CD4-positive, alpha-beta T cell treated with Interleukin-15 for 1 hour (primary cell): ENCODE measurements around the gene OR4D2.

ENCODE experiments used
- DNase-seq: peaks from one replicate; pipeline ENCODE4 v3.0.0-alpha.2; 2020

Gene OR4D2

DNA sequence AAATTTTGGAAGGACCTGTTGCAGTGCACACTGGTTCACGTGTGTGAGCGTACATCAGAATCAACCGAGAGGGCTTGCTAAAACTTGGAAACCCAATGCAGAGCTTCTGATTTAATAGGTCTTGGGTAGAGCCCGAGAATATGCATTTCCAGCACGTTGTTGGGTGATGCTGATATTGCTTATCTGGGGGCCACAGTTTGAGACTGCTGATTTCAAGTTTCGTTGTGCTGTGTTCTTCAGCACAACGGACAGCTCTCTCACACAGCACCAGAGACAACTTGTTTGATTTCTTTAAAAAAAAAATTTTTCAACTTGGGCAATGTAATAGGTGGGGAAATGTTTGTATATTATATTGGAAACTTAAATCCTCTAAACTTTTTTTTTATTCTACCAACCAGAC is 9.4 kb downstream of the OR4D2 start:
- no peak for DNase-seq

DNA sequence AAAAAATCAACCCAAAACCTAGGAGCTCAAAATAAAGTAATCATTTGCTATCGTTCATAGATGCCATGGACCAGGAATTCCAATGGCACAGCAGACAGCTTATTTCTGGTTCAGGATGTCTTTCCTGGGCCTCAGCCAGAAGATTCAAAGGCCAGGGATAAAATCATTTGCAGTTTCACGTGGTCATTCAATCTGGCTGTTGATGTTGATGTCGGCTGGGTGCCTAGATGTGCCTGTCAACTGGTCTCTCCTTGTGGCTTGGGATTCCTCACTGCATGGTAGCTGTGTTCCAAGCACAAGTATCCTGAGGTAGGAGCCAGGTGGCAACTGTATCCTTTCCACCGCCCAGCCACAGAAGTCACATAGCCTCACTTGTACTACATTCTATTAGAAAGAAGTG is 15.0 kb downstream of the OR4D2 start:
- no peak for DNase-seq

DNA sequence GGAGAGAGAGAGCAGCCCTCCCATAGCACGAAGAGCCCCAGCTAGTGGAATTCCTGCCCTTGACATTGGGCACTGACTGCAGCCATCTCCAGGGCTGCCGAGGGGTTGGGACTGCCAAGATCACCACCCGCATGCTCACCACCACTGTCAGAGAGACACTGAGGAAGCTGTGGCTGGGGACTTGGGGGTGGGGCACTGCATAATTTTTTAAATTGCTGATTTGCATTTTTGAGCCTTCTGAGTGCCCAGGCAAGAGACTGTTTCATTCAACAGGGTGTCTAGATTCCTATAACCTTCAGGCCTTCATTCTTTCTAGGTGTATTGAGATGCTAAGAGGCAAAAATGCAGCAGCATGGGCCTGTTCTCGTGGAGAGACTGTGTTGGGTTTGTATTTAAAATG is 16.7 kb downstream of the OR4D2 start:
- DNase-seq: no peak

GRCh38 chr17:58184308-58184985 is 17.7 kb downstream of the OR4D2 start:
- DNase-seq: no peak

DNA sequence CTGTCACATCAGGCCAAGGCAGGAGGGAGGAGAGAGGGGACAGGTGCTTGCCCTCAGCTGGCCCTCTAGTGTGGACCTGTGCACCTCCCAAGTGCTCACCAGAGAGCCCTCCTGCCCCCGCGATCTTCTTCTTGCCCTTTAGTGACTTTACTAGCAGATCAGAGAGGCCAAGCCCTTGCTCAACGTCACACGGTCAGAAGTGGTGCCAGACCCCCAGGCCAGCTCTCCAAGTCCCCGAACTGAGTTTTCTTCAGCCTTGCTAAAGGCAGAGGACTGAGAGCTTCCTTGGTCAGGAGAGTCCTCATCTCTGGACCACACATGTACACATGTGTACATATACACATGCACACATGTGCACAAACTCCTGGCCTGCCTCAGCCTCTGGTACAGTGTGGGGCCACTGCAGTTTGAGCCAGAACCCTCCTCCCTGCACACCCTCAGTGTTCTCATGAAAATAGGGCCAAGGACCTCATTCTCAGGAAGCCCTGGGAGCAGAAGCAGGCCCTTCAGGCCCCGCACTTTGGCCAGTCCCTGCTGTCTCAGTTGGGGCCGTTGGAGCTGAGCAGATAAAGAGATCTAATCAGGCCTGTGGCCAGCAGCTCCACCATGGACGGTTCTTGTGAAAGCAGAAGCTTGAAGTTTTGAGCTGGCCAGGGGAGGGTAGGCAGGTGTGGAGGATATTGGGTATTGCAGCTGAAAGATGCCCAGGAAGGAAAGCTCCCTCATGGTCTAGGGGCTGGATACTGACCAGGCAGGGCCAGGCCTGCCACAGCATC is 18.4 kb downstream of the OR4D2 start:
- no peak for DNase-seq

- no peak for DNase-seq
Observed at GRCh38 chr17:58186591-58186990, 19.8 kb downstream of the OR4D2 start.

GRCh38 chr17:58187063-58187462 is 20.3 kb downstream of the OR4D2 start:
- DNase-seq: no peak

DNA sequence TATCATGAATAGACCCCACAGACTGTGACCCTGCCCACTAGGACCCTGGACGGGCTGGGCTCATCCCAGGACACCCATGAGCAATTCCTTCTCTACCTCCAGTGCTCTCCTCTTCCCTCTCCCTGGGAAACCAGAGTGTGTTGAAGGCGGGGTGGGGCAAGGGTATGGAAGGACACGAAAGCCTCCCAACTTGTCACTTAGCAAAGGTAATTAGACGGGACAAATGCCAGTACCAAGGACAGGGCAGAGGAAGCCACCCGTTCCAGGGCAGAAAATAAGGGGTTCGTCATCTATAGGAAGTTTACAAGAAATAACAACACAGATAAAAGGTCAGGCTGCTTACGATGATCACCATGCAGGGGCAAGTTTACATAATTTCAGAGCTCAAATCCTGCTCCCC is 20.9 kb downstream of the OR4D2 start:
- DNase-seq: no peak

GRCh38 chr17:58189436-58190146 is 22.8 kb downstream of the OR4D2 start:
- DNase-seq: no peak

- DNase-seq: no peak
Observed at GRCh38 chr17:58191241-58191896, 24.6 kb downstream of the OR4D2 start.

DNA sequence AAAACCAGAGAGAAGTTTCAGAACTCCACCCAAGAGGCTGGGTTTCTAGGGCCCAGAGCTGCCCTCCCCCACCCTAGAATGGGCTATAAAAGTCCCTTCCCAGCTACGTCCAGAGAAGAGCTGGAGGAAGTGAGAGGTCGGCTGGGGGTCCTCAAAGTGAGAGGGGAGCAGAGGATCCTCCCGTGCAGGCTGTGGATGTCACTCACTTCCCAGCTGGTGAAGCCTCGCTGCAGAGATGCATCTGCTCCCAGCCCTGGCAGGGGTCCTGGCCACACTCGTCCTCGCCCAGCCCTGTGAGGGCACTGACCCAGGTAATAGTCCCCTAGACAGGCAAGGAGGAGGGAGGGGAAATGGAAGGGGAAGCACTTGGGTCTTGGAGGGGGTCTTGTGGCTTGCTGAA is 25.8 kb downstream of the OR4D2 start, which contains the start of gene EPX:
TSS of gene EPX (plus strand) at position 115 of the 400 bp plus-strand sequence. CDS start at position 236, 121 bp downstream.
- no peak for DNase-seq

DNA sequence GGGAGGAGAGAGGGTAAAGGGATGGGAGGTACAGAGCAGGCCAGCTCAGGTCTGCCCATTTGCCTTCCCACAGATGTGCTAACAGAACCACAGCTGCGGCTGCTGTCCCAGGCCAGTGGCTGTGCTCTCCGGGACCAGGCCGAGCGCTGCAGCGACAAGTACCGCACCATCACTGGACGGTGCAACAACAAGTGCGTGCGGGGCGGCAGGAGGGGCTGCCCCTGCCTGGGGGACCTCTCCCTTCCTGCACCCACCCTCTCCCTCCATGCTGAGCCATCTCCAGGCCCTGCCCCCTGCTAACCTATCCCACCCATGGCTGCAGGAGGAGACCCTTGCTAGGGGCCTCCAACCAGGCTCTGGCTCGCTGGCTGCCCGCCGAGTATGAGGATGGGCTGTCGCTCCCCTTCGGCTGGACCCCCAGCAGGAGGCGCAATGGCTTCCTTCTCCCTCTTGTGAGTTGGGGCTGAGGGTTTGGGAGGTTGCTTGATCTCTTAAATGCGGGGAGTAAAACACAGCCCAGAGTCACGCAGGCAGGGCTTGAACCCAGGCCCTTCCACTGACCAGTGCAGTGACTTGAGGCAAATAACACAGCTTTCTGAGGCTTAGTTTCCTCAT is 27.0 kb downstream of the OR4D2 start:
- DNase-seq: no peak

DNA sequence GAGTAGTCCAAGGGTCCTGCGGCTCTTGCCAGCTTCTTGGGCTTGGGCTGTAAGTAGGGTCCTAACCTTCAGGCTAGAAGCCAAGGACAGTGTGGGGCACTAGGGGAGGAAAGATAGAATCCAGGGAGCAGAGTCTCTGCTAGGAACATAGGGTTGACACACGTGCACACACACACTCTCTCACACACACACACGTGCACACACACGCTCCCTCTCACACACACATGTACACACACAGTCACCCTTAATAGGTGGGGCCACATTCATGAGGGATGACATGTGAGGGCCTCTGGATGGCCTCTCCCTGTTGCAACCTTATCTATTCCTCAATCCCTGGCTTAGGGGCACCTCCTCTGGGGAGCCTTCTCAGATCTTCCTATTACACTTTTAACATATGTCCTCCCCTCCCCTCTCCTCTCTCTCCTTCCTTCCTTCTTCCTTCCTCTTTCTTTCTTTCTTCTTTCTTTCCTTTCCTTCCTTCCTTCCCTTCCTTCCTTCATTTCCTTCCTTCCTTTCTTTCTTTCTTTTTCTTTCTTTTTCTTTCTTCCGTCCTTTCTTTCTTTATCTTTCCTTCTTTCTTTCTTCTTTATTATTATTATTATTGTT is 28.8 kb downstream of the OR4D2 start:
- no peak for DNase-seq

DNA sequence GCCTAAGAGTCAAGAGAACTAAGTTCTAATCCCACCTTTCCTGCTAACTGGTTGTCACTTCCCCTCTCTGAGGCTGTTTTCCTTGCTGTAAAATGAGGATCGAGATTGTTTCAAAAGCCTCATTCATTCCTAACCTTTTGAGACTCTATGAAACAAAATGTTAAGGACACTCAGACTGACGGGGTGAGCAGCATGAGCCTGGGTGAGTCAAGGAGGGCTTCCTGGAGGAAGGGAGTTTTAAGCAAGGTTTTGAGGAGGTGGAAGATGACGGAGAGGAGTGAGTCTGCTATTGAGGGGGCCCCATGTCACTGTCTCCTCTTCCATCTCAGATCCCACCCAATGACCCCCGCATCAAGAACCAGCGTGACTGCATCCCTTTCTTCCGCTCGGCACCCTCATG is 29.8 kb downstream of the OR4D2 start:
- no peak for DNase-seq

DNA sequence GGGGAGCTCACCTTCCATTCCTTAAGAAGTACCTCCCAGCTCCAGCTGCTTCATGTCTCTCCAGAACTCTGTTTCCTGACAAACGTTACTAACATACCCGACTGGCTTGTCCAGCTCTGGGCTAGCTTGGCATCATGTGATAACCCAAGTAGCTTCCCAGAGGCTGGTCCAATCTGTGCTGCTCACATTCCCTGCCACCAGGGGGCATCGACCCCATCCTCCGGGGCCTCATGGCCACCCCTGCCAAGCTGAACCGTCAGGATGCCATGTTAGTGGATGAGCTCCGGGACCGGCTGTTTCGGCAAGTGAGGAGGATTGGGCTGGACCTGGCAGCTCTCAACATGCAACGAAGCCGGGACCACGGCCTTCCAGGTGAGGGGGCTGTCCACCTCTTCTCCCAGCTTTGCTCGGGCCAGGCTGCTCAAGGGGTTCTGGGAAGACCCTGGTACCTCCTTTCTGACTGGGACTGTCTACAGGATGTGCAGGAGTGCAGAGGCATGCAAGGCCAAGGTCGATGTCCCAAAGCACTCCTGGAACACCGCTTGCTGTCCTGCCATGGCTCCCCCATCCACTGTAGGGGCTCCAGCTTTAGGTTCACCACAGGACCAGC is 33.3 kb downstream of the OR4D2 start:
- peak; percentile 53 for DNase-seq

DNA sequence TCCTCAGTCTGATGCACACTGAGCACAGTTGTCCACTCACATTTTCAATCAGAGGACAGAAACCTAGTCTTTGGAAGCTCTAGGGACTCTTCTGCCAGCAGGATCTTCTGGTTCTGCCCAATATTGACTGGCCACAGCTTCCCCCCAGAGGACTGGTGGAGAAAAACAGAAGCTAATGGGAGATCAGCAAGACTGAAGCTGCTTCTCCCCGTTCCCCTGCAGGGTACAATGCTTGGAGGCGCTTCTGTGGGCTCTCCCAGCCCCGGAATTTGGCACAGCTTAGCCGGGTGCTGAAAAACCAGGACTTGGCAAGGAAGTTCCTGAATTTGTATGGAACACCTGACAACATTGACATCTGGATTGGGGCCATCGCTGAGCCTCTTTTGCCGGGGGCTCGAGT is 36.1 kb downstream of the OR4D2 start:
- no peak for DNase-seq

GRCh38 chr17:58204796-58205195 is 38.0 kb downstream of the OR4D2 start:
- DNase-seq: no peak

DNA sequence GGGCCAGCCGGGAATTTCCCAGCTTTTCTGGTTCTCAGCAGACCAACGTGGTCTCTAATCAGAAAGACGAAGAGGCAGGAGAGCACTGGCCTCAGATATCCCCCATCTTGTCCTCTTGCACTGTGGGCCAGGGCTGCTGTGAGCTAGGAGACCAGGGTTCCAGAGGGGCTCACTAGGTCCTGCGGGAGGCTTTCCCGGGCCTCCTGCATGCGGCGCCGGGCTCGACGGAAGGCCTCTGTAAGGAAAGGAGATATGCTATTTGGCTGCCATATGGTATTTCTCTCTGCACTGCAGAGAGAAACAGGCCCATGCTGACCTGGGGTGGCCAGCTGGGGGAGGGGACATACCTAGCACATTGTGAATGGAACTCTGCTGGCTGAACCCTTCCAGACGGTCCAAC is 39.2 kb downstream of the OR4D2 start:
- DNase-seq: no peak

GRCh38 chr17:58207451-58207850 is 40.7 kb downstream of the OR4D2 start:
- DNase-seq: no peak

GRCh38 chr17:58208344-58208743 is 41.6 kb downstream of the OR4D2 start:
- DNase-seq: no peak

GRCh38 chr17:58210922-58211321 is 44.1 kb downstream of the OR4D2 start:
- DNase-seq: no peak

DNA sequence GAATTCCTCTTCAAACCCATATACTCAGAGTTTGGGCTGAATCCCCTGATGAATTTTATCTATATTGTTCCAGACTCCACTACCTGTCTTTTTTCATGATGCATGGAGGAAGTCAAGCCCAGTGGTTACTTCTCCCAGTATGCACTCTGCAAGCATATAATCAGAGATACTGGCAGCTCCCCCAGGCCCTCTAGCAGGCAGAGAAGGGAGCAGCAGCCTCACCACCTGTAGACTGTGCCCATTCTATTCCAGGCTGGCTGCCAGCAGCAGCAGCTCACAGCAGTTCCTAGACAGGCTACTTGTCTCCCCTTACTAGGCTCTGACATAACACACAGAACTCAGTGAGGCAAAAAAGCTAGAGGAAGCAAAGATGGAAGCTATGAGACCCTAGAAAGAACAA is 48.9 kb downstream of the OR4D2 start:
- no peak for DNase-seq
